K562 (cell line): ENCODE measurements around the gene PAQR6. TPM values are rescaled to one million over a fixed set of nuclear protein-coding genes. Genes with fewer than 3 reads are reported as not detected.

Source experiments
- ATAC-seq: fragments of 200-7000 bp; cut with Tn5 transposase; 3 replicates; pipeline ENCODE4 v1.9.1; 2020; ENCODE audit warnings: moderate library complexity
- BruUV-seq: library from RNA; stranded (reverse); fragments of 400-500 nt; replicated peaks from 2 replicates; lab custom pipeline; 2021; lab: Mats Ljungman, UMichigan
- CTCF ChIA-PET: fragments of 300-600 bp; formaldehyde crosslinking; extraction: SDS; loops from one replicate; lab custom pipeline; 2021; ENCODE audit warnings: low intra/inter-chr PET ratio; lab: Yijun Ruan, JAX
- POLR2A ChIA-PET: fragments of 300-600, 350-650 bp; sonication (Branson Sonifier 250); formaldehyde crosslinking; extraction: SDS; loops from one replicate; lab custom pipeline; 2021; ENCODE audit warnings: antibody characterized with exemption, inconsistent platforms; lab: Yijun Ruan, JAX
- DNase-seq, 4 experiments: peaks; one replicate each; pipeline versions ENCODE4 v3.0.0 to v3.0.0-alpha.2; 2011 to 2018; ENCODE audit warnings: low spot score in 3 of 4, mixed read lengths in 3 of 4; ENCODE audit errors: extremely low read depth in 1 of 4
- FAIRE-seq: peaks from 2 replicates; lab custom pipeline; 2011; peaks lifted over from hg19 to GRCh38; lab: Jason Lieb, UNC
- H2AFZ ChIP-seq: 2 replicates; pipeline ENCODE4 v1.6.0; 2011; ENCODE audit warnings: low read depth, low read length, control low read depth, inconsistent platforms
- H3K27ac ChIP-seq: fragments of 200-600 bp; 3 replicates; pipeline ENCODE4 v1.8.0; 2011; ENCODE audit warnings: low read depth, mild to moderate bottlenecking, control low read depth, inconsistent platforms, low read length, moderate library complexity, mixed read lengths; ENCODE audit errors: extremely low read depth
- H3K27me3 ChIP-seq, 2 experiments: fragments of 300-600 bp in 1 of 2; 2 replicates in 1 of 2; 3 replicates in 1 of 2; pipeline versions ENCODE4 v1.6.0 to v1.8.0; 2011; ENCODE audit warnings: inconsistent platforms in 2 of 2, low read length in 2 of 2, mild to moderate bottlenecking in 1 of 2, mixed read lengths in 1 of 2, moderate library complexity in 1 of 2; ENCODE audit not compliant: control insufficient read depth in 2 of 2, insufficient read depth in 2 of 2
- H3K36me3 ChIP-seq: fragments of 300-600 bp; 3 replicates; pipeline ENCODE4 v1.8.0; 2011; ENCODE audit warnings: mild to moderate bottlenecking, low read length, inconsistent platforms; ENCODE audit not compliant: control insufficient read depth, insufficient read depth
- H3K4me1 ChIP-seq, 2 experiments: fragments of 200-600 bp in 1 of 2; replicated peaks in 1 of 2; 2 replicates in 1 of 2; 3 replicates in 1 of 2; pipeline versions ENCODE4 v1.5.1 to v1.8.0; 2011; ENCODE audit warnings: inconsistent platforms in 2 of 2, low read length in 2 of 2, mild to moderate bottlenecking in 1 of 2, mixed read lengths in 1 of 2, moderate library complexity in 1 of 2; ENCODE audit not compliant: control insufficient read depth in 2 of 2, insufficient read depth in 2 of 2
- H3K4me2 ChIP-seq: 2 replicates; pipeline ENCODE4 v1.6.1; 2011; ENCODE audit warnings: low read length, control low read depth, inconsistent platforms, mixed read lengths; ENCODE audit not compliant: insufficient read depth
- H3K4me3 ChIP-seq: fragments of 200-600 bp; sonication (generic), shearing (Covaris generic); 2 replicates; pipeline ENCODE4 v1.5.1; 2016; ENCODE audit warnings: control low read depth, inconsistent platforms
- H3K79me2 ChIP-seq: fragments of 200-600 bp; 3 replicates; pipeline ENCODE4 v1.8.0; 2011; ENCODE audit warnings: low read length, inconsistent platforms; ENCODE audit not compliant: control insufficient read depth, insufficient read depth
- H3K9ac ChIP-seq, 2 experiments: 2 replicates each; pipeline versions ENCODE4 v1.6.0 to v1.6.1; 2011; ENCODE audit warnings: low read depth in 2 of 2, low read length in 2 of 2, control low read depth in 1 of 2, inconsistent platforms in 1 of 2, mild to moderate bottlenecking in 1 of 2, mixed read lengths in 1 of 2; ENCODE audit not compliant: insufficient read depth in 1 of 2
- H3K9me1 ChIP-seq: one replicate; pipeline ENCODE4 v1.6.0; 2011; ENCODE audit warnings: inconsistent platforms, mild to moderate bottlenecking, low read length, moderate library complexity; ENCODE audit not compliant: control insufficient read depth, insufficient read depth
- H3K9me3 ChIP-seq: replicated peaks from 2 replicates; pipeline ENCODE4 v1.5.1; 2011; ENCODE audit warnings: low read depth, low read length, inconsistent platforms; ENCODE audit not compliant: control insufficient read depth, insufficient read depth
- H4K20me1 ChIP-seq: replicated peaks from 2 replicates; pipeline ENCODE4 v1.6.1; 2011; ENCODE audit warnings: low read length, inconsistent platforms, mixed read lengths; ENCODE audit not compliant: control insufficient read depth, insufficient read depth
- CHD1 ChIP-seq: fragments of 200-600 bp; sonication (generic); IDR thresholded peaks from one replicate; pipeline ENCODE4 v1.6.1; 2012; ENCODE audit warnings: mild to moderate bottlenecking, moderate library complexity, low read length, inconsistent platforms
- CHD4 ChIP-seq: fragments of 200-600 bp; sonication (generic); IDR thresholded peaks from 3 replicates; pipeline ENCODE4 v1.6.1; 2012; ENCODE audit warnings: low read depth, mild to moderate bottlenecking, mixed read lengths, low read length, inconsistent platforms; ENCODE audit not compliant: insufficient read depth, insufficient replicate concordance, poor library complexity, severe bottlenecking
- E2F6 ChIP-seq, 2 experiments: IDR thresholded peaks; 2 replicates each; pipeline ENCODE4 v1.6.1; 2011; ENCODE audit warnings: borderline replicate concordance in 1 of 2, control low read depth in 1 of 2, low read depth in 1 of 2, low read length in 1 of 2, mild to moderate bottlenecking in 1 of 2, mixed read lengths in 1 of 2, moderate library complexity in 1 of 2; ENCODE audit not compliant: insufficient read depth in 1 of 2, insufficient read length in 1 of 2, poor library complexity in 1 of 2, severe bottlenecking in 1 of 2; ENCODE audit errors: extremely low read depth in 1 of 2
- FOSL1 ChIP-seq: fragments of 200-800 bp; sonication (Bioruptor generic); conservative IDR thresholded peaks from 2 replicates; pipeline ENCODE4 v1.6.1; 2016; ENCODE audit warnings: missing genetic modification characterization, missing compliant biosample characterization
- FOXP1 ChIP-seq: sonication (generic); formaldehyde crosslinking; IDR thresholded peaks from 2 replicates; pipeline ENCODE4 v1.8.0; 2022; ENCODE audit warnings: mild to moderate bottlenecking, missing genetic modification reagents
- HNRNPLL ChIP-seq: fragments of 200-400 bp; formaldehyde crosslinking; IDR thresholded peaks from 2 replicates; pipeline ENCODE4 v1.6.1; 2017; ENCODE audit warnings: low read length, low read depth, mild to moderate bottlenecking; ENCODE audit not compliant: poor library complexity, severe bottlenecking
- POLR2G ChIP-seq: fragments of 200-400 bp; formaldehyde crosslinking; IDR thresholded peaks from 2 replicates; pipeline ENCODE4 v1.6.1; 2017; ENCODE audit warnings: low read depth, mild to moderate bottlenecking, antibody characterized with exemption, low read length, moderate library complexity
- RBM17 ChIP-seq: fragments of 200-400 bp; formaldehyde crosslinking; IDR thresholded peaks from 2 replicates; pipeline ENCODE4 v1.6.1; 2017; ENCODE audit warnings: low read depth, mild to moderate bottlenecking, low read length, borderline replicate concordance
- RBM34 ChIP-seq: fragments of 200-400 bp; formaldehyde crosslinking; IDR thresholded peaks from 2 replicates; pipeline ENCODE4 v1.6.1; 2018; ENCODE audit warnings: low read length, borderline replicate concordance; ENCODE audit not compliant: insufficient read depth
- SLC30A9 ChIP-seq: fragments of 250-450 bp; sonication (Bioruptor Pico); IDR thresholded peaks from 2 replicates; pipeline ENCODE4 v1.8.0; 2022; ENCODE audit warnings: mild to moderate bottlenecking, moderate library complexity
- TCF7 ChIP-seq: sonication (generic); IDR thresholded peaks from 2 replicates; pipeline ENCODE4 v1.6.1; 2016; ENCODE audit warnings: antibody characterized with exemption, borderline replicate concordance
- ZFP36 ChIP-seq: fragments of 150-350 bp; IDR thresholded peaks from 2 replicates; pipeline ENCODE4 v1.6.1; 2018; ENCODE audit warnings: low read length, low read depth; ENCODE audit not compliant: partially characterized antibody
- ZNF12 ChIP-seq: sonication (generic); formaldehyde crosslinking; IDR thresholded peaks from 2 replicates; pipeline ENCODE4 v1.4.0; 2020; ENCODE audit warnings: mild to moderate bottlenecking, missing genetic modification reagents
- ZNF511 ChIP-seq: sonication (generic); formaldehyde crosslinking; IDR thresholded peaks from 2 replicates; pipeline ENCODE4 v1.8.0; 2022; ENCODE audit warnings: mild to moderate bottlenecking, missing genetic modification reagents
- WGBS: fragments of 100-300 bp; shearing (Covaris generic); methylation state at CpG from one replicate; pipeline ENCODE4 v1.1.6; 2016; ENCODE audit warnings: low coverage, mixed read lengths; ENCODE audit not compliant: insufficient coverage; ENCODE audit errors: missing lambda C conversion rate; 5-methylcytosine and 5-hydroxymethylcytosine counted together
- in situ Hi-C: fragments of 300-500 bp; cut with MboI; formaldehyde crosslinking; loops from 4 replicates; pipeline ENCODE4 v1.15.0; 2018; ENCODE audit warnings: inconsistent platforms, mixed read lengths
- intact Hi-C: fragments of 100-400 bp; cut with micrococcal nuclease; formaldehyde crosslinking; loops from 2 replicates; pipeline ENCODE4 v1.14.2; 2022
- polyA plus RNA-seq, 8 experiments: library from polyadenylated mRNA; depleted of rRNA in 4 of 8; stranded (reverse) in 5 of 8; unstranded in 3 of 8; fragments of >200 nt; fragmentation: Nextera tagmentation in 2 of 8; fragmentation: Illumina TruSeq in 1 of 8; extraction: Ambion mirVana in 2 of 8; extraction: Trizol in 1 of 8; gene quantifications; 2 replicates each; pipeline versions ENCODE4 v1.2.1 to v1.2.3, GENCODE V29; 2011 to 2014; ENCODE audit warnings: inconsistent platforms in 1 of 8, missing spikeins in 1 of 8
- total RNA-seq, 7 experiments: library from RNA; depleted of rRNA in 6 of 7; stranded (reverse); fragments of >200 nt in 6 of 7; fragmentation: Illumina TruSeq in 2 of 7; extraction: Trizol in 2 of 7; gene quantifications; 2 replicates each; pipeline versions ENCODE4 v1.2.1 to v1.2.3, GENCODE V29; 2011 to 2021; ENCODE audit warnings: low replicate concordance in 1 of 7
- TF ChIP-seq, protein P1 (sequence below): fragments of 450-650 bp; formaldehyde crosslinking; conservative IDR thresholded peaks from 2 replicates; pipeline ENCODE4 v1.4.0; 2022; ENCODE audit warnings: mild to moderate bottlenecking, missing genetic modification characterization
- TF ChIP-seq, protein P2 (sequence below): fragments of 450-650 bp; formaldehyde crosslinking; IDR thresholded peaks from 2 replicates; pipeline ENCODE4 v1.4.0; 2020; ENCODE audit warnings: mild to moderate bottlenecking, moderate library complexity

Gene PAQR6
- total and polyA plus RNA-seq, 9 of the 15 experiments (the other 6 are each of a cell fraction or from before 2014, with no cell fraction given) = 0.07 to 1.8 (median 0.62) TPM

- H3K27ac ChIP-seq = no peak overlapping the region
- 80% methylated on average over 46 of the region's 69 CpGs for WGBS
- H3K9ac ChIP-seq = peak overlapping the region in 1 of 2 experiments; percentile 50; a peak in 2 of 4 replicates
- no peaks in the 10 kb centered on the region; the same call in 1 of the 2 replicates for H4K20me1 ChIP-seq
- H3K9me1 ChIP-seq = peaks cover 3% of the 10 kb centered on the region
- in situ Hi-C loops (no loop called here), intact Hi-C loops (no loop called here)
- ChIA-PET CTCF (no interaction called here), POLR2A (interaction anchor here (0.8 to 2.1 kb wide), 7 partner anchors 9 to 293 kb away, joined by 3 to 7 read pairs (median 3); partner anchors contain the start of gene PMF1)
- H3K36me3 ChIP-seq = peaks cover 17% of the 10 kb centered on the region; the same call in 1 of the 3 replicates
- H3K4me2 ChIP-seq = no peak overlapping the region
- H3K9me3 ChIP-seq = no peaks in the 10 kb centered on the region
- H3K27me3 ChIP-seq = no peaks in the 10 kb centered on the region
- no peaks in the 10 kb centered on the region for H3K79me2 ChIP-seq
- no peak for DNase-seq
- no peak overlapping the region for H2AFZ ChIP-seq
- no peak for ATAC-seq
- BruUV-seq = no TSS peak
- no peak overlapping the region for H3K4me3 ChIP-seq
- no peak for FAIRE-seq
- H3K4me1 ChIP-seq = peaks cover 0 to 56% of the 10 kb centered on the region in 2 experiments; a peak in 3 of 5 replicates
- no peak for TF ChIP-seq TCF7
- no peak for TF ChIP-seq HNRNPLL
- peak; percentile 59 for TF ChIP-seq ZFP36
- peak; percentile 64 for TF ChIP-seq POLR2G
- no peak for TF ChIP-seq FOSL1 (tag)
- TF ChIP-seq RBM34 = no peak
- TF ChIP-seq SLC30A9 (CRISPR knock-in tag) = no peak
- TF ChIP-seq CHD4 = no peak
- no peak for TF ChIP-seq RBM17
- TF ChIP-seq, protein P1, sequence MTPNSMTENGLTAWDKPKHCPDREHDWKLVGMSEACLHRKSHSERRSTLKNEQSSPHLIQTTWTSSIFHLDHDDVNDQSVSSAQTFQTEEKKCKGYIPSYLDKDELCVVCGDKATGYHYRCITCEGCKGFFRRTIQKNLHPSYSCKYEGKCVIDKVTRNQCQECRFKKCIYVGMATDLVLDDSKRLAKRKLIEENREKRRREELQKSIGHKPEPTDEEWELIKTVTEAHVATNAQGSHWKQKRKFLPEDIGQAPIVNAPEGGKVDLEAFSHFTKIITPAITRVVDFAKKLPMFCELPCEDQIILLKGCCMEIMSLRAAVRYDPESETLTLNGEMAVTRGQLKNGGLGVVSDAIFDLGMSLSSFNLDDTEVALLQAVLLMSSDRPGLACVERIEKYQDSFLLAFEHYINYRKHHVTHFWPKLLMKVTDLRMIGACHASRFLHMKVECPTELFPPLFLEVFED (CRISPR knock-in tag) = no peak
- TF ChIP-seq ZNF12 (CRISPR knock-in tag) = no peak
- no peak for TF ChIP-seq E2F6 (IDR thresholded peaks at IDR 0.05; ENCODE audit: borderline replicate concordance in 1 of 2, extremely low read depth in 1 of 2, insufficient read depth in 1 of 2, insufficient read length in 1 of 2, low read depth in 1 of 2, low read length in 1 of 2, poor library complexity in 1 of 2, severe bottlenecking in 1 of 2)
- TF ChIP-seq ZNF511 = no peak
- no peak for TF ChIP-seq FOXP1 (CRISPR knock-in tag)
- TF ChIP-seq, protein P2, sequence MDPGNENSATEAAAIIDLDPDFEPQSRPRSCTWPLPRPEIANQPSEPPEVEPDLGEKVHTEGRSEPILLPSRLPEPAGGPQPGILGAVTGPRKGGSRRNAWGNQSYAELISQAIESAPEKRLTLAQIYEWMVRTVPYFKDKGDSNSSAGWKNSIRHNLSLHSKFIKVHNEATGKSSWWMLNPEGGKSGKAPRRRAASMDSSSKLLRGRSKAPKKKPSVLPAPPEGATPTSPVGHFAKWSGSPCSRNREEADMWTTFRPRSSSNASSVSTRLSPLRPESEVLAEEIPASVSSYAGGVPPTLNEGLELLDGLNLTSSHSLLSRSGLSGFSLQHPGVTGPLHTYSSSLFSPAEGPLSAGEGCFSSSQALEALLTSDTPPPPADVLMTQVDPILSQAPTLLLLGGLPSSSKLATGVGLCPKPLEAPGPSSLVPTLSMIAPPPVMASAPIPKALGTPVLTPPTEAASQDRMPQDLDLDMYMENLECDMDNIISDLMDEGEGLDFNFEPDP (CRISPR knock-in tag) = no peak
- no peak for TF ChIP-seq CHD1
These were observed 2.2 kb downstream of the PAQR6 start for GRCh38 chr1:156245451-156246232.
